ENCODE results near the gene RREB1.

- TF ChIP-seq, protein P1, sequence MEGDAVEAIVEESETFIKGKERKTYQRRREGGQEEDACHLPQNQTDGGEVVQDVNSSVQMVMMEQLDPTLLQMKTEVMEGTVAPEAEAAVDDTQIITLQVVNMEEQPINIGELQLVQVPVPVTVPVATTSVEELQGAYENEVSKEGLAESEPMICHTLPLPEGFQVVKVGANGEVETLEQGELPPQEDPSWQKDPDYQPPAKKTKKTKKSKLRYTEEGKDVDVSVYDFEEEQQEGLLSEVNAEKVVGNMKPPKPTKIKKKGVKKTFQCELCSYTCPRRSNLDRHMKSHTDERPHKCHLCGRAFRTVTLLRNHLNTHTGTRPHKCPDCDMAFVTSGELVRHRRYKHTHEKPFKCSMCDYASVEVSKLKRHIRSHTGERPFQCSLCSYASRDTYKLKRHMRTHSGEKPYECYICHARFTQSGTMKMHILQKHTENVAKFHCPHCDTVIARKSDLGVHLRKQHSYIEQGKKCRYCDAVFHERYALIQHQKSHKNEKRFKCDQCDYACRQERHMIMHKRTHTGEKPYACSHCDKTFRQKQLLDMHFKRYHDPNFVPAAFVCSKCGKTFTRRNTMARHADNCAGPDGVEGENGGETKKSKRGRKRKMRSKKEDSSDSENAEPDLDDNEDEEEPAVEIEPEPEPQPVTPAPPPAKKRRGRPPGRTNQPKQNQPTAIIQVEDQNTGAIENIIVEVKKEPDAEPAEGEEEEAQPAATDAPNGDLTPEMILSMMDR (IDR thresholded peaks at IDR 0.05) = no peak
- no peak for TF ChIP-seq POLR2AphosphoS5 (IDR thresholded peaks at IDR 0.05; ENCODE audit: insufficient read depth in 1 of 2, low read depth in 1 of 2)
- no peak for TF ChIP-seq POLR2A (IDR thresholded peaks at IDR 0.05)
These were observed 35.2 kb downstream of the RREB1 start for GRCh38 chr6:7142918-7143475.

Measured in vagina (tissue), 2 donors.